Suppressor macrophage (primary cell): Measurements from ENCODE around the gene SGMS1.
"Not testable (repeated sequence)": the region's sequence is repeated elsewhere in the genome, so short reads cannot be mapped to it uniquely, and the experiment has no call there.

Source experiments
- DNase-seq, 4 experiments: peaks; one replicate each; pipeline ENCODE4 v3.0.0-alpha.2; 2020 to 2022

SGMS1 gene

DNA sequence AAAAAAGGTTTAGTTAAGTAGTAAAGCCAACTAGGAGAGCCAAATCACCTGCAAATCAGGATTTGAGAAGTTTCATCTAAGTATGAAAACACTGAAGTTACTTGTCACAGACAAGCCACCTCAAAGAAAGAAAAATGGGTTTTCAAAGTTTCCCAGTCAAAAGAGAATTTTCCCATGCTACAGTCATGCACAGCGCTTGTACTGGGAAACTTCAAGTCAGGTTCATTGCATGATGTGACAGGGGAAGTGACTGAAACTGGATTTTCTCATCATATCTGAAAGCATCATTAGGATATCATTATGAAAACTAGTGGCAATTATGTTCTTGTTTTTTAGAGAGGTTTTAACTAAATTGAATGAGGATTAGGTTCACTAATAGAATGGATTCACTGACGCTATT is 167.0 kb downstream of the SGMS1 start:
- peak in 3 of 4 experiments; percentile 18 to 57 (median 56) for DNase-seq

DNA sequence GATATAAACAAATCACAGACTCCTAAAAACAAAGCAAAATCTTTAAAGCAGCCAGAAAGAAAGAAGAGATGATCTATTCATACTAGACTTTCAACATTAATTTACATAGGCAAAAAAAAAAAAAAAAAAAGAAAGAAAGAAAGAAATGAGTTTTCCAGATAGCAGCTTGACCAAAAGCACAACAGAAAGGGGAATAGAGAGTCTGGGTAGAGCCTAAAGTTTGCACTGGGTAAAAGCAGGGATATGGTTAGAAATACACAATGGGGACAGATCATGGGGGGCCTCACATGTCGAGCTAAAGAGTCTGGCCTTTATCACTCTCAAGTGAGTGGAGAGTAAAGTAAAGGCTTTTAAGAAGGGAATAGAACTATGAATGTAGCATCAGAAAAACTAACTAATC is 169.8 kb downstream of the SGMS1 start:
- DNase-seq = no peak

DNA sequence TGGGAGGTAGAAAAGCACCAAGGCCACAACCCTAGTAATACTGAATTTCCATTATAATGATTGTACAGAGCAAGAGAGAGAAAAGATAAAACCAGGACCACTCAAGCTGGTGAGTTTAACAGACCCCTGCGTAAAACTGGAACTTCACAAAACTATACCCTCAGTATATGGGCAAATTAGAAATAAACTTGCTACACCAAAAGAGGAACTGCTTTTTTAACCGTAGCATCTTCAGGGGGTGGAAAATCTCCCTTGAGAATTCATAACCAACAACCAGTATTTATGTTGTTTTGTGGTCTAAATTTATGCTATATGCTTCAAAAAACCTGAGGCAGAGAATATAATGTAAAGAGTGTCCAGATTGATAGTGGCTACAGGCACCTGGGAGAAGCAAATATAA is 171.2 kb downstream of the SGMS1 start:
- DNase-seq = peak in 3 of 4 experiments; percentile 22 to 50 (median 49)

DNA sequence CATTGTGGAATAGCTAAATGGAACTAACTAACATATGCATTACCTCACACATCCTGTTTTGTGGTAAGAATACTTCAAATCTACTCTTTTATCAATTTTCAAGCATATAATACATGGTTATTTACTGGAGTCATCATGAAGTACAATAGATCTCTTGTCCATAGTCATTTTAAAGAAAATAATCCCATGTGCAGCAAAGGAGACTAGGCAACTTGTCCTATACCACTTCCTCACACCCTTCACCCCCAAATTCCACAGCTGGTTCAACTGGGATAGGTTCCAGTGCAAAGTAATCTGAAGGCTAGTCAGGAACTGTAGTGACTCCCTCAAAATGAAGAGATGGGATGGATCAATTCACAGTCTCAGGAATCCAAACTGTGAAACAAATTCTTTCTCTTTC is 176.1 kb downstream of the SGMS1 start:
- no peak for DNase-seq

GRCh38 chr10:50445777-50446176 is 178.0 kb downstream of the SGMS1 start:
- not testable (repeated sequence) for DNase-seq

DNA sequence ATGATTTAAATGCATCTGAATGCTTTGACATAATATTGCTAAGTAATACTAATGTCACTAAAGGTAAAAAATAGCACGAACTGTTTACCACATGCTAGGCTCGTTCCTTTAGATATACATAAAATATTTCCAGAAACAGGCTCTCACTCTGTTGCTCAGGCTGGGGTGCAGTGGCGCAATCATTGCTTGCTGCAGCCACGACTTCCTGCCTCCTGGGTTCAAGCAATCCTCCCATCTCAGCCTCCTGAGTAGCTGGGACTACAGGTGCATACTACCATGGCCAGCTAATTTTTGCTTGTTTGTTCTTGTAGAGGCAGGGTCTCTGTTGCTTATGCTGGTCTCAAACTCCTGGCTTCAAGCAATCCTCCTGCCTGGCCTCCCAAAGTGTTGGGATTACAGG is 183.3 kb downstream of the SGMS1 start:
- DNase-seq = no peak

DNA sequence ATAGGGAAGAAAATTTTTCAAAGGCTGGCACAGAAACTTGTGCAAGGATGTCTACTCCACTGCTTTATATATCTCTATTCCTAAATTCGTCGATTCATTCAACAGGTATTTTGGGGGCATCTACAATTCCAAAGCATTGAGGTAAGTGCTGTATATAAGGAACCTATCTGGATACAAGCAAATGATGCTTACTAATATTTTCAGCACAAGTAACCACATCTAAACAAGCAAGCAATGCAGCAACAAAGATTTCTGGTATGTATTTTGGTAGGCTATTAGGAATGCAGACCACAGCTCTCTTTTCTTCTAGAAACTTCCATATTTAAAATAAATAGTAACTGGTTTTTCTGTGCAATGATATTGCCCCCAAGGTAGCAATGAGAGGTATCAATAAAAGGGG is 183.9 kb downstream of the SGMS1 start:
- no peak for DNase-seq

DNA sequence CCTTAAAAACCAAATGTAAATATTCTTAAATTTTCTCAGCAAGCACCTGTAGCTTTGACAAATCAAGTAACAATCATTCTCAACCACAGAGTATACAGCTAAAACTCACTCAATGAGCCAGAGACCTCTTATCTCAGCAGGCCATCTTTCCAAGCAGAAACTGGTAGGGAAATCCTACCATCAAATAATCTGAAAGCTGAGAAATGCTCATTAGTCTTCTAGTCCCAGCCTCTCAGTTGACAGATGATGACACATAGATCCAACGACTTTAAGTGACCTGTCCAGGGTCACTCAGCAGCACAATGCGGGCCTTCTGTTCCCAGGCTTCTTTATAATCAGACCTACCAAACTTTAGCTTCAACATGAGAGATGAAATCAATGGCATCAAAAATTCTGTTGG is 184.6 kb downstream of the SGMS1 start:
- DNase-seq = no peak

DNA sequence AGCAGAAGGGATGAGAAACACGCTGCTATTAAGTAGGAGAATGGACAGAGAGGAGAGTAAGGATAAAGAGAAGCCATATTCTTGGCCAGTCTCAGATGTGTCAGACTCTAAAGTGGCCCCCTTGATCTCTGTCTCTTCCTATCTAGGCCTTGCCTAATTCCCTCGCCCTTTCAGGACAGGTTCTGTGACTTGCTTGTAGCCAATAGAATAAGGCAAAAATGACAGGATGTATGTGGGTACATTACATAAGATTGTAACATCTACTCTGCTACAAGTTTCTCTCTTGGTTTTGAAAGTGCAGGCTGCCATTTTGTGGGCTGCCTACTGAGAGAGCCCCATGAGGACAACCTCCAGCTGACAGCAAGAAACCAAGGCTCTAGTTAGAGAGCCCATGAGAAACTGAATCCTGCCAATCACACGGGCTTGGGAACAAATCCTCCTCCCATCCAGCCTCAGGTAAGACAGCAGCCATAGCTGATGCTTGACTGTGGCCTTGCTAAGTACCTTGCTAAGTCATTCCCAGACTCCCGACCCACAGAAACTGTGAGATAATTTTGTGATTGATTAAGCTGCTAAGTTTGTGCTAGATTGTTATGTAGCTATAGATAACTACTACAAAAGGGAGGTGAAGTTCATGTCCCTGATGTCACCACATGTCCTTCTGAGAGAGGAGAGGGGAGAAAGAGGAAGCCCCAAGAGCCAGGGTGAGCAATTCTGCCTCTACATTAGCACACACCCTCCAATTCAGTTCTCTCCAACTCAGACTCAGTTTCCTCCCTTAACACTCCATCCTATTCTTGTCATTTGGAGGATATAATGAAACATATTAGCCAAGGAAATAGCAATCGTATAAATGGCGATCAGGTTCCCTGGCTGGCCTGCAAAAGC is 185.5 kb downstream of the SGMS1 start:
- DNase-seq = peak in 3 of 4 experiments; percentile 44 to 59 (median 53)

- peak in 2 of 4 experiments; percentile 37 to 46 for DNase-seq
These were observed 186.5 kb downstream of the SGMS1 start for GRCh38 chr10:50437248-50437647.

GRCh38 chr10:50436805-50437204 is 187.0 kb downstream of the SGMS1 start:
- no peak for DNase-seq

DNA sequence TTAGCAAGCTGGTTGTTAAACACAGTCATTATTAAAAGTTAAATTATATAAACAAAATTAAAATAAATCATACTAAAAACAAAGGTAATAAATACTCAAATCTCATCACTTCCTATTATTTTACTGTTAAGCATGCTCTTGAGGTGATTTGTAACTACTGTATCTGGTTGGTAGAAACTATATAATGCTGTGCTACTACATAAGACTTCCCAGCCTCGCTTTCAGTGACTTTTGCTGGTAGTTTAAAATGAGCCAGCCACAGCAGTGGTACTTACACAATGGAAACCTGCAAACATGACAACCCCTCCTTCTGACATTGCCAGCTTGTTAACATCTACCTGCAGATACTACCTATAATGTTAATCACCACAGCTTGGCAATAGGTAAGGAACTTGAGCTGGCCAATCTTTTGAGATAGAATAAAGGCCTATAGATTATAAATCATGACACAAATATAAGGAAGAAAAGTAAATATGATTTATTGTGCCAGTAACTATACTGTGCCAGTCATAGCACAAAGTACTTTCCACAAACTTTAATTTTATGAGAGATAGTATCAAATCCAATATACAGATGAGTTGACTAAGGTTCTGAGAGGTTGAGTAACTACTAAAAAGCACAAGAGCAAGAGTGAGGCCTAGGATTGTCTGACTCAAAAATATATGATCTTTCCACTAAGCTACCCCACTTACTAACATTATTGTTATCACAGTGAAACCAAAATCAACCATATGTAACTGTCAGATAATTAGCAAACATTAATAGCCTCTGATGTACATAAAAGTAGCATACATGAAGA is 191.3 kb downstream of the SGMS1 start:
- DNase-seq = no peak

DNA sequence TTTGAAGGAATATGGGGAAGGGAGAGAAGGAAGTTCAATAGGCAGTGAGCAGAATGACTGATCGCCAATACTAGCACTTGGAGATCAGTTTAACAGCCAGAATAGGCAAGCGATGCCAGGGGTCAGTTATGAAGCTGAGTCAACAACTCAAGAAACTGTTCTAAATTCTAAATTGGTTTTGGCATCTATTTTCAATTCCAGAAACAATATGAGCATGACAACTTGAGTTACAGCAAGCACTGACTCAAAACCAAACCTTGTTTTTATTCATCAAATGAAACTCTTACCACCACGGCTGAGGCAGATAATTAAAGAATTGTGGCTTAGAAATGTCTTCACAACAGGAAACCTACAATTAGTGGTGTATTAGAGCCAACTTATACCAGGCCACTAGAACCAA is 192.0 kb downstream of the SGMS1 start:
- DNase-seq = no peak

DNA sequence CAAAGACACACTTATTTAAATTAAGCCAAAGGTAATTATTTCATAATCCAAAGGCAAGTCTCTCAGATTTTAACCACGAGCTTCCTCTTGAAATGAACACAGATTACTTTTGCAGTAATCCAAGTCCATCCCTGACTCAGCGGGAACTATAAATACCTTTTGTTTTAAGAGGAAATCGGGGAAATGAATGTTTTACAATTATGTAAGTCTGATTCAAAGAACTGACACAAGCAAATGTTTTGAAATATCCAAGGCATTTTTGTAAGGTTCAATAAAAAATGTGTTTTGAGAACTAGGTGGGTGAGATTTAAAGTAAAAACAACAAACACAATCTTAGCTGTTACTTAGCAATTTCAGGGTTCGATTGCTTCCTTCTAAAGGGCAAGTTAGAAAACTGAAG is 192.6 kb downstream of the SGMS1 start:
- peak; percentile 53 to 92 (median 74) for DNase-seq

GRCh38 chr10:50426485-50426884 is 197.3 kb downstream of the SGMS1 start:
- no peak for DNase-seq

- DNase-seq = not testable (repeated sequence)
These were observed 198.5 kb downstream of the SGMS1 start for GRCh38 chr10:50425215-50425614.

DNA sequence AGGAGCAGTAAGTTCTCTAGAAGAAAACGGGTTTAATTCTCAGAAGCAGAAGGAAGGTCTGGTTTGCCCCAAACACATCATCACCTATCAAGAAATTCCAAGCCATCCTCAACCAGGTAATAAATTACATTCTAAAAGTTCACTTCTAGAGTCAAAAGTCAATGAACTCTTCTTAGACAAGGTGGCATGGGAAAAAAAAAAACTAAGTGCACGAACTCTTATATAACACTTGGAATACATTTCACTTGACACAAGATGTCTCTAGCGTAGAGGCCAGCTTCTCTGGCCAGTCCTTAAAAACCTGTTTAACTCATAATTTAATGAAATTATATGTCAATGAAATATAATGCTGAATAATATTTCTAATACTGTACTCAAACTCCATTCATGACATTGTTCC is 200.3 kb downstream of the SGMS1 start:
- DNase-seq = no peak

GRCh38 chr10:50422259-50422658 is 201.5 kb downstream of the SGMS1 start:
- DNase-seq = peak; percentile 60 to 89 (median 74)

GRCh38 chr10:50421026-50421719 is 202.6 kb downstream of the SGMS1 start:
- DNase-seq = peak; percentile 59 to 82 (median 80)

DNA sequence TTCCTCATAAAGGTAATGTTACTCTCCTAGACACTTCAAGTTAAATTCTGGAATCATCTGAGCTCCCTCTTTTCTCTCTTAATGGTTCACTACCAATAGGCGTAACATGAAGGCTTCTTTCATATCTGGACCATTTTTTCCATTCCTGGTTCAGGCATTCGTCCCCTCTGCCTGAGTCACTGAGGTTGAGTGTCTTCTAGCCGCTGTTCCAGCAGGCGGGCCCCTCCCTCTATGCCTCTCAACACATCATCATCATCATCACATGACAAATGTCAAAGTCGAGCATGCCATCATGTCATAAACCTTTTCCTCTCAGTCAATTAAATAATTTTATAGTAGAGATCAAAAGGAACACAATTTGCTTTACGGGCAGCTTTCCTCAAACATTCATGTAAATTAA is 203.6 kb downstream of the SGMS1 start:
- DNase-seq = no peak

DNA sequence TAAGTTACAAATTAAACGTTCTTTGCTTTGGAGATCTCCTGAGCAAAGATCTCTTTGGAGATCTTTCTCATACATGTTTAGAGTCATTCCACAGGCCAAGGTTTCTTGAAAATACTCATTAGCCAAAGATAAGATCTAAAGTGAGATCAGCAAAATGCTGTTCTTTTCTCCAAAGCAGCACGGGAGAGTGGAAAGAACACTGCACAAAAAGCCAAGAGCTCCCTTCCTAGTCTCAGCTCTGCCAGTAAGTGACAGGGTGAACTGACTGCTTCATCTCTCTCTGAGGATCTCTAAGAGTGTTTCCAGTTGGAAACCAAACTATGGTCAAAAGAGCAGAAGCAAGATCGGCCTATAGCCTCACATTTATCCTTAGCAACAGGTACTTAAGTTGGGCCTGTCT is 204.0 kb downstream of the SGMS1 start:
- DNase-seq = no peak

- DNase-seq = no peak
These were observed 204.7 kb downstream of the SGMS1 start for GRCh38 chr10:50419091-50419490.
